ENCODE data around the gene SLC6A7. TPM values are rescaled to one million over a fixed set of nuclear protein-coding genes. Genes with fewer than 3 reads are reported as not detected.

The SLC6A7 gene
- total and polyA plus RNA-seq, 2 donors from 2014 or later = not detected

DNA sequence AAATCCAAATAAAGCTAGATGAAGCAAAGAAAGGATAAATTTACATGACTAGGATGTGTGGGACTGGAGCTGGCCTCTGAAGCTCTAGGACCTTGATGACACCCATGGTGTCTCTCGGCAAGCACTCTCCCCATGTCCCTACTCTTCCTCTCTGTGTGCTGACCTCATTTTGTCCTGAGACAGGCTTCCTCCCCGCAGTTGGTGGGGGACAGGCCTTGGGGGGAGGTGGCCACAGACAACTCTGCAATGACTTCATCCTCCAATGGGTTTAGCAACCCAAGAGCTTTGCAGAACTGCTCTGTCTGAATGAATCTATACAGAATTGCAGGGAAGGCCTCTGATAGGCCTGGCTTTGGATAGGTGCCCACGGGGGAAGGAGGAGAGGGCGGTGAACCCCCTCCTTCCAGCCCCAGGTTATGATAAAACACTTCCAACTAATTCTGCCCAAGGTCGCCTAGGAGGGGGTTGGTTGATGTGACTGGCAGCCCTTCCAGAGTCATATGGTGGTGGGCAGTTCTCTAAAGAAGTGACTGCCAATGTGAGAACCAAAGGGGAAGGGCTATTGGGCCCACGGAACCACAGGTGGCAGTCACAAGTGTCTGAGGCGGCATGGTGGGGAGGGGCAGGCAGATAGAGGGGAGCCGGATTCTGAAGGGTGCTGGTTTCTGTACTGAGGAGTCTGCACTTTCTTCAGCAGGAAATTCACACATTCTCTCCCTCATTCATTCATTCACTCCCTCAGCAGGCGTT, 6.0 kb downstream of the SLC6A7 start:
- TF ChIP-seq CTCF (IDR thresholded peaks at IDR 0.05; ENCODE audit: borderline replicate concordance, extremely low read depth, insufficient read depth) = no peak

DNA sequence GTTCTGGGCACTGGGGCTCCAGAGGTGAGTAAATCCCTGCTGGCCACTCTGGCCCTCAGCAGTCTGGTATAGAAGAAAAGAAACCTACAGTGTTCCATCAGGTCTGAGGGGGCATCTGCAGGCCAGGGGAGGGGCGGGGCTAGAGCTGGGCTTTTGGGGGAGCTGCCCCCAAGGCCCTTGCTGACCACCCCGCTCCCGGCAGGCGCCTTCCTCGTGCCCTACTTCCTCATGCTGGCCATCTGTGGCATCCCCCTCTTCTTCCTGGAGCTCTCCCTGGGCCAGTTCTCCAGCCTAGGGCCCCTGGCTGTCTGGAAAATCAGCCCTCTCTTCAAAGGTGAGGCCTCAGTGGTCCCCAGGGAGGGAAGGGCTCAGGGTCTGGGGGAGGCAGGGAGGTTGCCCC, 6.7 kb downstream of the SLC6A7 start:
- DNase-seq = no peak
- Histone ChIP-seq H3K9ac (ENCODE audit: low read length in 3 of 3) (no peak overlapping the region), H3K9me3 (ENCODE audit: control insufficient read depth in 2 of 3, insufficient read depth in 1 of 3, low read length in 3 of 3) (no peaks in the 10 kb centered on the region), H3K27ac (ENCODE audit: low read depth in 2 of 2, low read length in 2 of 2) (no peak overlapping the region), H3K4me1 (ENCODE audit: control insufficient read depth in 2 of 3, insufficient read depth in 2 of 3, low read depth in 1 of 3, low read length in 3 of 3) (no peaks in the 10 kb centered on the region), H3K4me3 (ENCODE audit: low read length in 3 of 3) (no peak overlapping the region), H3K36me3 (ENCODE audit: control insufficient read depth in 2 of 3, insufficient read depth in 3 of 3, low read length in 3 of 3) (no peaks in the 10 kb centered on the region), H3K27me3 (ENCODE audit: control insufficient read depth, insufficient read depth, low read length) (no peaks in the 10 kb centered on the region)
- intact Hi-C loops (cut with DNase I) = no loop called here
- no peak for FAIRE-seq
- no peak for TF ChIP-seq CTCF (IDR thresholded peaks at IDR 0.05; ENCODE audit: borderline replicate concordance, extremely low read depth, insufficient read depth)

More for the DNA sequence above, 6.0 kb downstream of the SLC6A7 start:
- Histone ChIP-seq H3K27ac (ENCODE audit: low read depth in 2 of 2, low read length in 2 of 2) (no peak overlapping the region), H3K4me1 (ENCODE audit: control insufficient read depth in 2 of 3, insufficient read depth in 2 of 3, low read depth in 1 of 3, low read length in 3 of 3) (no peaks in the 10 kb centered on the region), H3K4me3 (ENCODE audit: low read length in 3 of 3) (no peak overlapping the region), H3K27me3 (ENCODE audit: control insufficient read depth, insufficient read depth, low read length) (no peaks in the 10 kb centered on the region), H3K9ac (ENCODE audit: low read length in 3 of 3) (no peak overlapping the region), H3K9me3 (ENCODE audit: control insufficient read depth in 2 of 3, insufficient read depth in 1 of 3, low read length in 3 of 3) (no peaks in the 10 kb centered on the region), H3K36me3 (ENCODE audit: control insufficient read depth in 2 of 3, insufficient read depth in 3 of 3, low read length in 3 of 3) (no peaks in the 10 kb centered on the region)
- FAIRE-seq (no peak), DNase-seq (no peak)
- intact Hi-C loops (cut with DNase I) = no loop called here

DNA sequence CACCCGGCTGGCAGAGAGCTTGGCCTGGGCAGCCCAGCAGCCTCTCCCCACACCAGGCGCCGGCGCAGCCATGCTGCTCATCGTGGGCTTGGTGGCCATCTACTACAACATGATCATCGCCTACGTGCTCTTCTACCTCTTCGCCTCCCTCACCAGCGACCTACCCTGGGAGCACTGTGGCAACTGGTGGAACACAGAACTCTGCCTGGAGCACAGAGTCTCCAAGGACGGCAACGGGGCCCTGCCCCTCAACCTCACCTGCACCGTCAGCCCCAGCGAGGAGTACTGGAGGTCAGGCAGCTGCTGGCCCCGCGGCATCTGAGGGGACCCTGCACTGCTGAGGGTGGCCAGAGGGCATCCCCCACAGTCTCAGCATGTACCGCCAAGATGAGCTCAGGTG, 7.1 kb downstream of the SLC6A7 start:
- FAIRE-seq = no peak
- Histone ChIP-seq H3K4me3 (ENCODE audit: low read length in 3 of 3) (no peak overlapping the region), H3K27ac (ENCODE audit: low read depth in 2 of 2, low read length in 2 of 2) (no peak overlapping the region), H3K36me3 (ENCODE audit: control insufficient read depth in 2 of 3, insufficient read depth in 3 of 3, low read length in 3 of 3) (no peaks in the 10 kb centered on the region), H3K4me1 (ENCODE audit: control insufficient read depth in 2 of 3, insufficient read depth in 2 of 3, low read depth in 1 of 3, low read length in 3 of 3) (no peaks in the 10 kb centered on the region), H3K9ac (ENCODE audit: low read length in 3 of 3) (no peak overlapping the region), H3K9me3 (ENCODE audit: control insufficient read depth in 2 of 3, insufficient read depth in 1 of 3, low read length in 3 of 3) (no peaks in the 10 kb centered on the region), H3K27me3 (ENCODE audit: control insufficient read depth, insufficient read depth, low read length) (no peaks in the 10 kb centered on the region)
- intact Hi-C loops (cut with DNase I) = no loop called here
- TF ChIP-seq CTCF (IDR thresholded peaks at IDR 0.05; ENCODE audit: borderline replicate concordance, extremely low read depth, insufficient read depth) = no peak
- no peak for DNase-seq

DNA sequence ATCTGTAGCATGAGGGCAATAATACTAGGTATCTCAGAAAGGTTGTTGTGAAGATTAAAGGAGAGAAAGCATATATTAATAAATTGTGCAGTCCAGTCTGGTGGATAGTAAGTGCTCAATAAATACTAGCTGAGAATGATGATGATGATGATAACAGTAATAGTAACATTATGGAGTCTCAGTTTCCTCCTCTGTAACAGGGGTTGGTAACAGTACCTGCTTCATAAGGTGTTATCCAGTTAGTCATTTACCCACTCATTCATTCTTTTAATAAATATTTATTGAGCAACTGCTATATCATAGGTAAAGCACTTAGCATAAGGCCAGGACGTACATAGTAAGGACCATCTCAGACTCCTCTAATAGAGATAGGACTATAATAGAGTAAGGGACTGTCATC, 7.6 kb downstream of the SLC6A7 start:
- no peak overlapping the region for H3K27ac ChIP-seq (ENCODE audit: low read depth in 2 of 2, low read length in 2 of 2)
- no peaks in the 10 kb centered on the region for H3K27me3 ChIP-seq (ENCODE audit: control insufficient read depth, insufficient read depth, low read length)
- DNase-seq = no peak
- H3K9me3 ChIP-seq (ENCODE audit: control insufficient read depth in 2 of 3, insufficient read depth in 1 of 3, low read length in 3 of 3) = no peaks in the 10 kb centered on the region
- H3K9ac ChIP-seq (ENCODE audit: low read length in 3 of 3) = no peak overlapping the region
- intact Hi-C loops (cut with DNase I) = no loop called here
- no peaks in the 10 kb centered on the region for H3K4me1 ChIP-seq (ENCODE audit: control insufficient read depth in 2 of 3, insufficient read depth in 2 of 3, low read depth in 1 of 3, low read length in 3 of 3)
- no peak for FAIRE-seq
- no peak overlapping the region for H3K4me3 ChIP-seq (ENCODE audit: low read length in 3 of 3)
- TF ChIP-seq CTCF (IDR thresholded peaks at IDR 0.05; ENCODE audit: borderline replicate concordance, extremely low read depth, insufficient read depth) = no peak
- no peaks in the 10 kb centered on the region for H3K36me3 ChIP-seq (ENCODE audit: control insufficient read depth in 2 of 3, insufficient read depth in 3 of 3, low read length in 3 of 3)

Data from kidney (tissue), 14 donors.